Mesothelial cell of epicardium (in vitro differentiated cells): ENCODE data around the gene PTTG1. TPM values are rescaled to one million over a fixed set of nuclear protein-coding genes. Genes with fewer than 3 reads are reported as not detected.

ENCODE experiments used
- DNase-seq, 2 experiments: peaks; one replicate each; pipeline ENCODE4 v3.0.0; 2021; ENCODE audit warnings: low spot score in 2 of 2; ENCODE audit not compliant: unreplicated experiment in 2 of 2
- H3K27ac Mint-ChIP-seq: 2 replicates; pipeline ENCODE4 v1.8.0; 2021; ENCODE audit warnings: mixed read lengths
- H3K27me3 Mint-ChIP-seq: 2 replicates; pipeline ENCODE4 v1.8.0; 2021; ENCODE audit warnings: low read depth, mixed read lengths
- H3K36me3 Mint-ChIP-seq: 2 replicates; pipeline ENCODE4 v1.8.0; 2021; ENCODE audit warnings: mixed read lengths
- H3K4me1 Mint-ChIP-seq: 2 replicates; pipeline ENCODE4 v1.8.0; 2021; ENCODE audit warnings: mixed read lengths
- H3K4me3 Mint-ChIP-seq: 2 replicates; pipeline ENCODE4 v1.8.0; 2021; ENCODE audit warnings: mild to moderate bottlenecking, moderate library complexity, mixed read lengths
- H3K9me3 Mint-ChIP-seq: 2 replicates; pipeline ENCODE4 v1.8.0; 2021; ENCODE audit warnings: mixed read lengths
- CTCF ChIP-seq: fragments of 200-600 bp; sonication (generic); IDR thresholded peaks from one replicate; pipeline ENCODE4 v1.5.0; 2021; ENCODE audit warnings: antibody characterized with exemption; ENCODE audit not compliant: unreplicated experiment
- total RNA-seq: library from RNA; stranded (reverse); gene quantifications from 3 replicates; pipeline ENCODE4 v1.2.1, GENCODE V29; 2021

PTTG1 gene
- 42.6 to 43.3 TPM (median 42.7 TPM) in 3 replicates for total RNA-seq

- no peaks in the 10 kb centered on the region for H3K9me3 Mint-ChIP-seq
- H3K27ac Mint-ChIP-seq: peak within 1 kb of the TSS; percentile 89
- DNase-seq: peak; percentile 91 to 96
- H3K4me3 Mint-ChIP-seq: peak within 1 kb of the TSS; percentile 88
- no peak for TF ChIP-seq CTCF
- H3K27me3 Mint-ChIP-seq: no peaks in the 10 kb centered on the region
- peaks cover 63% of the 10 kb centered on the region for H3K4me1 Mint-ChIP-seq
- peaks cover 2% of the 10 kb centered on the region for H3K36me3 Mint-ChIP-seq
Measured at GRCh38 chr5:160421625-160422258, at the start of gene PTTG1. Gene PTTG1 (plus strand): TSS chr5:160421855. CDS start chr5:160422313, 458 bp downstream.

- Mint-ChIP-seq H3K27ac (no peak overlapping the region), H3K4me3 (no peak overlapping the region), H3K9me3 (no peaks in the 10 kb centered on the region), H3K4me1 (peaks cover 7% of the 10 kb centered on the region), H3K27me3 (peaks cover 60% of the 10 kb centered on the region), H3K36me3 (no peaks in the 10 kb centered on the region)
- DNase-seq: no peak
- no peak for TF ChIP-seq CTCF
Measured at GRCh38 chr5:160375166-160375565, 46.5 kb upstream of the PTTG1 start.

- no peak overlapping the region for H3K4me3 Mint-ChIP-seq
- no peak overlapping the region for H3K27ac Mint-ChIP-seq
- H3K36me3 Mint-ChIP-seq: no peaks in the 10 kb centered on the region
- DNase-seq: no peak
- H3K4me1 Mint-ChIP-seq: peaks cover 4% of the 10 kb centered on the region
- no peak for TF ChIP-seq CTCF
- no peaks in the 10 kb centered on the region for H3K9me3 Mint-ChIP-seq
- H3K27me3 Mint-ChIP-seq: peaks cover 56% of the 10 kb centered on the region
Measured at GRCh38 chr5:160375701-160376100, 46.0 kb upstream of the PTTG1 start.

- Mint-ChIP-seq H3K27ac (no peak overlapping the region), H3K36me3 (no peaks in the 10 kb centered on the region)
- TF ChIP-seq CTCF: no peak
Measured at GRCh38 chr5:160376416-160376815, 45.2 kb upstream of the PTTG1 start.

GRCh38 chr5:160377651-160378050, 44.0 kb upstream of the PTTG1 start:
- Mint-ChIP-seq H3K27ac (no peak overlapping the region), H3K4me1 (no peaks in the 10 kb centered on the region), H3K9me3 (no peaks in the 10 kb centered on the region), H3K4me3 (no peak overlapping the region), H3K36me3 (no peaks in the 10 kb centered on the region), H3K27me3 (peaks cover 41% of the 10 kb centered on the region)
- TF ChIP-seq CTCF: no peak
- no peak for DNase-seq

More at GRCh38 chr5:160376416-160376815, 45.2 kb upstream of the PTTG1 start:
- Mint-ChIP-seq H3K4me1 (no peaks in the 10 kb centered on the region), H3K4me3 (no peak overlapping the region), H3K9me3 (no peaks in the 10 kb centered on the region), H3K27me3 (peaks cover 49% of the 10 kb centered on the region)
- DNase-seq: no peak
